Dendritic cell treated with granulocyte-macrophage colony-stimulating factor and Interleukin-4, amounts not matched to agents 40 ng/mL and 50 ng/mL, for 4 days (primary cell): Measurements from ENCODE around the gene TBX2.
A peak's percentile ranks its signal among the peaks of the same experiment; 100 is the strongest.
"Not testable (repeated sequence)": the region's sequence is repeated elsewhere in the genome, so short reads cannot be mapped to it uniquely, and the experiment has no call there.

ENCODE experiments used
- H3K27ac Mint-ChIP-seq: one replicate; pipeline ENCODE4 v1.8.0; 2022; ENCODE audit warnings: mild to moderate bottlenecking, mixed read lengths
- H3K27me3 Mint-ChIP-seq: one replicate; pipeline ENCODE4 v1.8.0; 2022; ENCODE audit warnings: mild to moderate bottlenecking, mixed read lengths
- H3K36me3 Mint-ChIP-seq: one replicate; pipeline ENCODE4 v1.8.0; 2022; ENCODE audit warnings: low read depth, mixed read lengths
- H3K4me1 Mint-ChIP-seq: one replicate; pipeline ENCODE4 v1.8.0; 2022; ENCODE audit warnings: low read depth, mixed read lengths
- H3K4me3 Mint-ChIP-seq: one replicate; pipeline ENCODE4 v1.8.0; 2022; ENCODE audit warnings: mild to moderate bottlenecking, moderate library complexity, mixed read lengths
- H3K9me3 Mint-ChIP-seq: one replicate; pipeline ENCODE4 v1.8.0; 2022; ENCODE audit warnings: mixed read lengths
- intact Hi-C: fragments of 100-400 bp; cut with micrococcal nuclease; formaldehyde crosslinking; loops from one replicate; pipeline ENCODE4 v1.15.0; 2022

TBX2 gene

GRCh38 chr17:61399131-61400065 is at the start of gene TBX2:
TSS of gene TBX2 (plus strand) at chr17:61399843. CDS start at chr17:61400177, 334 bp downstream.
- H3K27ac Mint-ChIP-seq, result no peak within 1 kb of the TSS
- peaks cover 48% of the 10 kb centered on the region for H3K4me1 Mint-ChIP-seq
- intact Hi-C loops, result no loop called here

GRCh38 chr17:61351745-61352407 is 47.8 kb upstream of the TBX2 start:
- no peak overlapping the region for H3K27ac Mint-ChIP-seq
- H3K4me1 Mint-ChIP-seq, result no peaks in the 10 kb centered on the region
- no peaks in the 10 kb centered on the region for H3K36me3 Mint-ChIP-seq
- intact Hi-C loops, result no loop called here
- no peaks in the 10 kb centered on the region for H3K9me3 Mint-ChIP-seq
- no peak overlapping the region for H3K4me3 Mint-ChIP-seq
- peaks cover 2% of the 10 kb centered on the region for H3K27me3 Mint-ChIP-seq

More at GRCh38 chr17:61399131-61400065, at the start of gene TBX2:
- H3K27me3 Mint-ChIP-seq, result peaks cover 83% of the 10 kb centered on the region
- H3K36me3 Mint-ChIP-seq, result no peaks in the 10 kb centered on the region
- peak within 1 kb of the TSS; percentile 51 for H3K4me3 Mint-ChIP-seq
- H3K9me3 Mint-ChIP-seq, result no peaks in the 10 kb centered on the region

GRCh38 chr17:61352408-61352770 is 47.3 kb upstream of the TBX2 start:
- H3K27me3 Mint-ChIP-seq, result peaks cover 2% of the 10 kb centered on the region
- no peaks in the 10 kb centered on the region for H3K9me3 Mint-ChIP-seq
- intact Hi-C loops, result no loop called here
- H3K4me3 Mint-ChIP-seq, result no peak overlapping the region
- H3K4me1 Mint-ChIP-seq, result no peaks in the 10 kb centered on the region
- no peaks in the 10 kb centered on the region for H3K36me3 Mint-ChIP-seq
- no peak overlapping the region for H3K27ac Mint-ChIP-seq

GRCh38 chr17:61352781-61353491 is 46.7 kb upstream of the TBX2 start:
- Mint-ChIP-seq H3K27ac (no peak overlapping the region), H3K9me3 (no peaks in the 10 kb centered on the region), H3K4me1 (no peaks in the 10 kb centered on the region), H3K27me3 (no peaks in the 10 kb centered on the region), H3K4me3 (no peak overlapping the region), H3K36me3 (no peaks in the 10 kb centered on the region)
- intact Hi-C loops, result no loop called here

- intact Hi-C loops, result no loop called here
- H3K36me3 Mint-ChIP-seq, result no peaks in the 10 kb centered on the region
- no peaks in the 10 kb centered on the region for H3K9me3 Mint-ChIP-seq
- H3K4me3 Mint-ChIP-seq, result no peak overlapping the region
- H3K4me1 Mint-ChIP-seq, result no peaks in the 10 kb centered on the region
- no peaks in the 10 kb centered on the region for H3K27me3 Mint-ChIP-seq
- H3K27ac Mint-ChIP-seq, result no peak overlapping the region
Measured at GRCh38 chr17:61353615-61354014, 46.0 kb upstream of the TBX2 start.

GRCh38 chr17:61354895-61355874 is 44.5 kb upstream of the TBX2 start:
- no peaks in the 10 kb centered on the region for H3K9me3 Mint-ChIP-seq
- no peak overlapping the region for H3K4me3 Mint-ChIP-seq
- no peaks in the 10 kb centered on the region for H3K36me3 Mint-ChIP-seq
- H3K4me1 Mint-ChIP-seq, result no peaks in the 10 kb centered on the region
- intact Hi-C loops, result no loop called here
- H3K27ac Mint-ChIP-seq, result no peak overlapping the region
- no peaks in the 10 kb centered on the region for H3K27me3 Mint-ChIP-seq

- intact Hi-C loops, H3K4me1 Mint-ChIP-seq, H3K27ac Mint-ChIP-seq, H3K4me3 Mint-ChIP-seq, H3K9me3 Mint-ChIP-seq, H3K36me3 Mint-ChIP-seq, H3K27me3 Mint-ChIP-seq: not testable (repeated sequence)
Measured at GRCh38 chr17:61357061-61357460, 42.6 kb upstream of the TBX2 start.

GRCh38 chr17:61359513-61359912 is 40.1 kb upstream of the TBX2 start:
- H3K4me3 Mint-ChIP-seq, intact Hi-C loops, H3K27ac Mint-ChIP-seq: not testable (repeated sequence)

GRCh38 chr17:61360318-61360943 is 39.2 kb upstream of the TBX2 start:
- H3K27me3 Mint-ChIP-seq, result no peaks in the 10 kb centered on the region
- H3K4me1 Mint-ChIP-seq, result no peaks in the 10 kb centered on the region
- intact Hi-C loops, result no loop called here
- H3K9me3 Mint-ChIP-seq, result no peaks in the 10 kb centered on the region
- H3K4me3 Mint-ChIP-seq, result no peak overlapping the region
- H3K36me3 Mint-ChIP-seq, result no peaks in the 10 kb centered on the region
- H3K27ac Mint-ChIP-seq, result no peak overlapping the region

More at GRCh38 chr17:61359513-61359912, 40.1 kb upstream of the TBX2 start:
- not testable (repeated sequence) for H3K27me3 Mint-ChIP-seq, H3K36me3 Mint-ChIP-seq, H3K4me1 Mint-ChIP-seq, H3K9me3 Mint-ChIP-seq

- Mint-ChIP-seq H3K4me3 (no peak overlapping the region), H3K27ac (no peak overlapping the region), H3K9me3 (no peaks in the 10 kb centered on the region), H3K4me1 (no peaks in the 10 kb centered on the region), H3K27me3 (no peaks in the 10 kb centered on the region), H3K36me3 (no peaks in the 10 kb centered on the region)
- intact Hi-C loops, result no loop called here
Measured at GRCh38 chr17:61361084-61361483, 38.6 kb upstream of the TBX2 start.

- Mint-ChIP-seq H3K9me3 (no peaks in the 10 kb centered on the region), H3K27ac (no peak overlapping the region), H3K36me3 (no peaks in the 10 kb centered on the region), H3K4me3 (no peak overlapping the region), H3K27me3 (no peaks in the 10 kb centered on the region), H3K4me1 (no peaks in the 10 kb centered on the region)
- intact Hi-C loops, result no loop called here
Measured at GRCh38 chr17:61362396-61362795, 37.2 kb upstream of the TBX2 start.

GRCh38 chr17:61362852-61363600 is 36.6 kb upstream of the TBX2 start:
- no peaks in the 10 kb centered on the region for H3K4me1 Mint-ChIP-seq
- H3K27ac Mint-ChIP-seq, result no peak overlapping the region
- no peak overlapping the region for H3K4me3 Mint-ChIP-seq
- H3K36me3 Mint-ChIP-seq, result no peaks in the 10 kb centered on the region
- H3K9me3 Mint-ChIP-seq, result no peaks in the 10 kb centered on the region
- H3K27me3 Mint-ChIP-seq, result no peaks in the 10 kb centered on the region
- intact Hi-C loops, result no loop called here
